GM12891 (cell line): ENCODE measurements around the gene IQCB1.

ENCODE experiments used
- POLR2A ChIP-seq: IDR thresholded peaks from 2 replicates; pipeline ENCODE4 v1.6.1; 2011; ENCODE audit warnings: low read depth, low read length, control low read depth
- POLR2AphosphoS5 ChIP-seq: IDR thresholded peaks from 2 replicates; pipeline ENCODE4 v1.6.1; 2011; ENCODE audit warnings: low read depth, low read length, control low read depth

DNA sequence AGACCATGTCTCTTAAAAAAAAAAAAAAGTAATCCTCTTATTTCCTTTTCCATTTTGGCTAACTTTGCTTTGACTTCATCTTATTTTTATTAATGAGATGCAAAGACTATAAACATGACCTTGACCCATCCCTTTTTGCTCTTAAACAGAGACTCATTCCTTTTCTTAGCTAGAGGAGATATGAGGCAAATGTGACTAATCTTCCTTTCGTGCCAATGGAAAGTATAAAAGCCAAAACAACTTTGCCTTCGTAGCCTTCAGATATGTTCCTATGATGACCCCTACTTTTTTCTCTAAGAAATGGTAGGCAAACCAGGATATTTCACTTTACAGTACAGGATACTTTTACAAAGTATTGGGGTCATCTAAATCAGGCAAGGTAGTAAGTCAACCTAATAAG is 48.4 kb downstream of the IQCB1 start:
- no peak for TF ChIP-seq POLR2A
- TF ChIP-seq POLR2AphosphoS5, result no peak
